K562 (cell line): ENCODE results near the gene YPEL2. TPM values are rescaled to one million over a fixed set of nuclear protein-coding genes. Genes with fewer than 3 reads are reported as not detected.
A peak's percentile ranks its signal among the peaks of the same experiment; 100 is the strongest.

Source experiments
- ARID3A ChIP-seq: IDR thresholded peaks from 2 replicates; pipeline ENCODE4 v1.6.1; 2012; ENCODE audit warnings: low read depth, low read length, improper control_type of control experiment, borderline replicate concordance
- ATF1 ChIP-seq, 2 experiments: fragments of 450-650 bp in 1 of 2; IDR thresholded peaks; 2 replicates each; pipeline ENCODE4 v1.6.1; 2016; ENCODE audit warnings: missing compliant biosample characterization in 1 of 2, missing genetic modification characterization in 1 of 2
- BRF1 ChIP-seq: IDR thresholded peaks from 3 replicates; pipeline ENCODE4 v1.6.1; 2011; ENCODE audit warnings: borderline replicate concordance, mild to moderate bottlenecking; ENCODE audit not compliant: insufficient read length; ENCODE audit errors: extremely low read depth
- CREB1 ChIP-seq, 2 experiments: sonication (generic) in 1 of 2; formaldehyde crosslinking in 1 of 2; IDR thresholded peaks; 2 replicates each; pipeline versions ENCODE4 v1.6.1 to v1.8.0; 2012 to 2022; ENCODE audit warnings: inconsistent platforms in 1 of 2, mild to moderate bottlenecking in 1 of 2, missing genetic modification reagents in 1 of 2, moderate library complexity in 1 of 2
- DIDO1 ChIP-seq: fragments of 450-650 bp; IDR thresholded peaks from 2 replicates; pipeline ENCODE4 v1.6.1; 2016; ENCODE audit warnings: low read depth, missing biosample characterization, missing genetic modification characterization
- KLF1 ChIP-seq: fragments of 450-650 bp; IDR thresholded peaks from 2 replicates; pipeline ENCODE4 v1.6.1; 2016; ENCODE audit warnings: missing genetic modification characterization, missing compliant biosample characterization
- MAX ChIP-seq: sonication (generic); formaldehyde crosslinking; IDR thresholded peaks from 2 replicates; pipeline ENCODE4 v1.9.0; 2022; ENCODE audit warnings: mild to moderate bottlenecking, missing genetic modification reagents
- MBD2 ChIP-seq: sonication (generic); IDR thresholded peaks from 2 replicates; pipeline ENCODE4 v1.6.1; 2016; ENCODE audit warnings: low read depth, borderline replicate concordance
- PHF20 ChIP-seq: fragments of 450-650 bp; IDR thresholded peaks from 2 replicates; pipeline ENCODE4 v1.6.1; 2018; ENCODE audit not compliant: partially characterized antibody
- PURB ChIP-seq: sonication (generic); formaldehyde crosslinking; IDR thresholded peaks from 2 replicates; pipeline ENCODE4 v1.9.0; 2021; ENCODE audit warnings: low read depth, mild to moderate bottlenecking, missing genetic modification reagents
- ZNF124 ChIP-seq: sonication (generic); formaldehyde crosslinking; IDR thresholded peaks from 2 replicates; pipeline ENCODE4 v1.8.1; 2022; ENCODE audit warnings: missing genetic modification reagents
- ZNF584 ChIP-seq: fragments of 200-800 bp; sonication (Bioruptor generic); IDR thresholded peaks from 2 replicates; pipeline ENCODE4 v1.6.1; 2016; ENCODE audit warnings: low read depth, mild to moderate bottlenecking, missing genetic modification characterization, missing compliant biosample characterization
- ZNF644 ChIP-seq: fragments of 200-800 bp; sonication (Bioruptor generic); IDR thresholded peaks from 2 replicates; pipeline ENCODE4 v1.6.1; 2016; ENCODE audit warnings: low read depth, missing genetic modification characterization, missing compliant biosample characterization
- ZNF707 ChIP-seq: fragments of 250-450 bp; sonication (Bioruptor Pico); conservative IDR thresholded peaks from 2 replicates; pipeline ENCODE4 v1.8.0; 2022; ENCODE audit warnings: inconsistent platforms, mild to moderate bottlenecking, moderate library complexity
- ZNF717 ChIP-seq: fragments of 250-450 bp; sonication (Bioruptor Pico); IDR thresholded peaks from 2 replicates; pipeline ENCODE4 v1.5.0; 2021
- ZSCAN29 ChIP-seq: fragments of 450-650 bp; IDR thresholded peaks from 2 replicates; pipeline ENCODE4 v1.6.1; 2017
- polyA plus RNA-seq, 8 experiments: library from polyadenylated mRNA; depleted of rRNA in 4 of 8; stranded (reverse) in 5 of 8; unstranded in 3 of 8; fragments of >200 nt; fragmentation: Nextera tagmentation in 2 of 8; fragmentation: Illumina TruSeq in 1 of 8; extraction: Ambion mirVana in 2 of 8; extraction: Trizol in 1 of 8; gene quantifications; 2 replicates each; pipeline versions ENCODE4 v1.2.1 to v1.2.3, GENCODE V29; 2011 to 2014; ENCODE audit warnings: inconsistent platforms in 1 of 8, missing spikeins in 1 of 8
- total RNA-seq, 7 experiments: library from RNA; depleted of rRNA in 6 of 7; stranded (reverse); fragments of >200 nt in 6 of 7; fragmentation: Illumina TruSeq in 2 of 7; extraction: Trizol in 2 of 7; gene quantifications; 2 replicates each; pipeline versions ENCODE4 v1.2.1 to v1.2.3, GENCODE V29; 2011 to 2021; ENCODE audit warnings: low replicate concordance in 1 of 7
- TF ChIP-seq, protein P1 (sequence below), 2 experiments: fragments of 450-650 bp in 1 of 2; sonication (generic) in 1 of 2; formaldehyde crosslinking in 1 of 2; IDR thresholded peaks; 2 replicates each; pipeline versions ENCODE4 v1.7.1 to v1.9.0; 2016 to 2022; ENCODE audit warnings: inconsistent platforms in 1 of 2, mild to moderate bottlenecking in 1 of 2, missing genetic modification reagents in 1 of 2

The YPEL2 gene
- total and polyA plus RNA-seq, 9 of the 15 experiments (the other 6 are each of a cell fraction or from before 2014, with no cell fraction given) = 0.11 to 2.4 (median 0.47) TPM

- TF ChIP-seq ATF1 (CRISPR knock-in tag; IDR thresholded peaks at IDR 0.05) (no peak), ATF1 (tag; IDR thresholded peaks at IDR 0.05) (peak; percentile 40; the same call in 1 of the 2 replicates), BRF1 (no peak), PURB (CRISPR knock-in tag) (no peak), ZNF644 (tag) (peak; percentile 88), CREB1 (IDR thresholded peaks at IDR 0.05) (peak; percentile 26; the same call in 1 of the 2 replicates), CREB1 (CRISPR knock-in tag; IDR thresholded peaks at IDR 0.05) (0 out of 2 replicates have a peak, but pooled peaks have one; percentile 25), ZNF717 (CRISPR knock-in tag) (no peak), DIDO1 (no peak), ZNF124 (no peak), ZNF584 (CRISPR knock-in tag) (0 out of 2 replicates have a peak, but pooled peaks have one; percentile 42), PHF20 (no peak), ZSCAN29 (no peak), MBD2 (0 out of 2 replicates have a peak, but pooled peaks have one; percentile 42), KLF1 (tag) (no peak), ARID3A (no peak), MAX (no peak), ZNF707 (no peak)
- TF ChIP-seq, protein P1, sequence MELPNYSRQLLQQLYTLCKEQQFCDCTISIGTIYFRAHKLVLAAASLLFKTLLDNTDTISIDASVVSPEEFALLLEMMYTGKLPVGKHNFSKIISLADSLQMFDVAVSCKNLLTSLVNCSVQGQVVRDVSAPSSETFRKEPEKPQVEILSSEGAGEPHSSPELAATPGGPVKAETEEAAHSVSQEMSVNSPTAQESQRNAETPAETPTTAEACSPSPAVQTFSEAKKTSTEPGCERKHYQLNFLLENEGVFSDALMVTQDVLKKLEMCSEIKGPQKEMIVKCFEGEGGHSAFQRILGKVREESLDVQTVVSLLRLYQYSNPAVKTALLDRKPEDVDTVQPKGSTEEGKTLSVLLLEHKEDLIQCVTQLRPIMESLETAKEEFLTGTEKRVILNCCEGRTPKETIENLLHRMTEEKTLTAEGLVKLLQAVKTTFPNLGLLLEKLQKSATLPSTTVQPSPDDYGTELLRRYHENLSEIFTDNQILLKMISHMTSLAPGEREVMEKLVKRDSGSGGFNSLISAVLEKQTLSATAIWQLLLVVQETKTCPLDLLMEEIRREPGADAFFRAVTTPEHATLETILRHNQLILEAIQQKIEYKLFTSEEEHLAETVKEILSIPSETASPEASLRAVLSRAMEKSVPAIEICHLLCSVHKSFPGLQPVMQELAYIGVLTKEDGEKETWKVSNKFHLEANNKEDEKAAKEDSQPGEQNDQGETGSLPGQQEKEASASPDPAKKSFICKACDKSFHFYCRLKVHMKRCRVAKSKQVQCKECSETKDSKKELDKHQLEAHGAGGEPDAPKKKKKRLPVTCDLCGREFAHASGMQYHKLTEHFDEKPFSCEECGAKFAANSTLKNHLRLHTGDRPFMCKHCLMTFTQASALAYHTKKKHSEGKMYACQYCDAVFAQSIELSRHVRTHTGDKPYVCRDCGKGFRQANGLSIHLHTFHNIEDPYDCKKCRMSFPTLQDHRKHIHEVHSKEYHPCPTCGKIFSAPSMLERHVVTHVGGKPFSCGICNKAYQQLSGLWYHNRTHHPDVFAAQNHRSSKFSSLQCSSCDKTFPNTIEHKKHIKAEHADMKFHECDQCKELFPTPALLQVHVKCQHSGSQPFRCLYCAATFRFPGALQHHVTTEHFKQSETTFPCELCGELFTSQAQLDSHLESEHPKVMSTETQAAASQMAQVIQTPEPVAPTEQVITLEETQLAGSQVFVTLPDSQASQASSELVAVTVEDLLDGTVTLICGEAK (IDR thresholded peaks at IDR 0.05) = no peak
- TF ChIP-seq, protein P1 (CRISPR knock-in tag; IDR thresholded peaks at IDR 0.05) = no peak
Measured at GRCh38 chr17:59365383-59365981, 34.0 kb downstream of the YPEL2 start (continued).
